Measurements from ENCODE around the gene L3MBTL1.
"Not testable (repeated sequence)": the region's sequence is repeated elsewhere in the genome, so short reads cannot be mapped to it uniquely, and the experiment has no call there.

Gene L3MBTL1

DNA sequence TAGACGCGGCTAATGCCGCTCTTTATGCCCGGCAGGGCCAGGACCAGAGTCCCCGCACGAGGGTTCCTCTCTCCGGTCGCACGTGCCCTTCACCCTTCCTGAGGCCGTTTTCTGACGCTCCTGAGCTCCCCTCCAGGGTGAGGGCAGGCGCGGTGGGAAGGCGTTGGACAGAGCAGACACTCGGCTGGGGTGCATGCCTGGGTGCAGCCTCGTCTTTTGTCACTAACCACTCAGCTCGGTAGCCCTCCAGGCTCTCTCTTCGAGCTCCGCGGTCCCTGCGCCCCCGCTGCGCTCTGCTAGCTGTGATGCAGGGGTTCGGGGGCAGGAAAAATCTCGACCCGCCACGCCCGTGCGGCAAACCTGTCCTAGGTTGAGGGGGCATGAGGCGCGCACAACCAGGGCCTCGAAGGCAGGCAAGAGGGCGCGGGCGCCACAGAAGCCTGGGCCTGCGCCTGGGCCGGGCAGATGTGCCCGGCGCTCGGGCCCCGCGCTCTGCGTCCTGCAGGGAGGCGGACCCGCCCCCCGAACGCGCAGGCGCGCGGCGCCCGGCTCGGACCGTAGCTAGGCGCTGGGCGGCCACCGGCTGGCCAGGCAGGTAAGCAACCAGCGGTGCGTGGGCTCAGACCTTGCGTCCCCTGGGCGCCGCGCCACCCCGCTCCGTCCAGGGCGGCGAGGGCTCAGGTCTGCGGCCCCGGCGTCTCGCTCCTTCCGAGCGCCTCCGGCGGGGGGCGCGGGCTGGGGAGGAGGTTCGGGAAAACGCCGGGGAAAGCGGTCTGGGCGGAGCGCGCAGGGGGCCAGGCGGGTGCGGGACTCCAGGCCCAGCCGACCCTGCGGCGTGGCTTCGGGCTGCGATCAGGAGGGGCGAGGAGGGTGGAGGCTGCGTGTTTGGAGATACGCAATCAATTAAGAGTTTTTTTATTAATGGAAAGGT, at the start of gene L3MBTL1:
TSS of gene L3MBTL1 (plus strand) at position 548 of the 931 bp plus-strand sequence. CDS start 5,807 bp downstream, outside the sequence.
- no peak for DNase-seq (ENCODE audit: low spot score)

DNA sequence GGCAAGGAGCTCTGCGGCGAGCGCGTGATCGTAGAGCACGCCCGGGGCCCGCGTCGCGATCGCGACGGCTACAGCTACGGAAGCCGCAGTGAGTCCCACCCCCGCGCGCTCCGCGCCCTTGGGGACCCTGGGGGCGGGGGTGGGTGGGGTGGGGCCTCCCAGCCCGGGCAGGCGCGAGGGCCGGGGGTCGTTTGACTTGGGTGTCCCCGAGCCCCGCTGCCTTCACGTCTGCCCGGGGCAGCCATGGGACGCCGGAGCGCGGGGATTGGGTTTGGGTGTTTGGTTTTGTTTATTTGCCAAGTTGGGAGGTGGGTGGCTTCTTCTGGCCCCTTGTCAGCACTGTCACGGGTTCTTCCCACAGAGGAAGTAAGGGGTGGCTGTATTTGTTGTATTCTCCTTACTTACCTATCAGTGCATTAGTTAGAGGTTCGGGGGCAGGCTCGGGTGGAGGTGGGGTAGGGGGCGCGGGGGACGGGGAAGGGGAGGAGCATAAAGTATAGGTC, 49.0 kb upstream of the L3MBTL1 start:
- no peak for DNase-seq (ENCODE audit: low spot score)

DNA sequence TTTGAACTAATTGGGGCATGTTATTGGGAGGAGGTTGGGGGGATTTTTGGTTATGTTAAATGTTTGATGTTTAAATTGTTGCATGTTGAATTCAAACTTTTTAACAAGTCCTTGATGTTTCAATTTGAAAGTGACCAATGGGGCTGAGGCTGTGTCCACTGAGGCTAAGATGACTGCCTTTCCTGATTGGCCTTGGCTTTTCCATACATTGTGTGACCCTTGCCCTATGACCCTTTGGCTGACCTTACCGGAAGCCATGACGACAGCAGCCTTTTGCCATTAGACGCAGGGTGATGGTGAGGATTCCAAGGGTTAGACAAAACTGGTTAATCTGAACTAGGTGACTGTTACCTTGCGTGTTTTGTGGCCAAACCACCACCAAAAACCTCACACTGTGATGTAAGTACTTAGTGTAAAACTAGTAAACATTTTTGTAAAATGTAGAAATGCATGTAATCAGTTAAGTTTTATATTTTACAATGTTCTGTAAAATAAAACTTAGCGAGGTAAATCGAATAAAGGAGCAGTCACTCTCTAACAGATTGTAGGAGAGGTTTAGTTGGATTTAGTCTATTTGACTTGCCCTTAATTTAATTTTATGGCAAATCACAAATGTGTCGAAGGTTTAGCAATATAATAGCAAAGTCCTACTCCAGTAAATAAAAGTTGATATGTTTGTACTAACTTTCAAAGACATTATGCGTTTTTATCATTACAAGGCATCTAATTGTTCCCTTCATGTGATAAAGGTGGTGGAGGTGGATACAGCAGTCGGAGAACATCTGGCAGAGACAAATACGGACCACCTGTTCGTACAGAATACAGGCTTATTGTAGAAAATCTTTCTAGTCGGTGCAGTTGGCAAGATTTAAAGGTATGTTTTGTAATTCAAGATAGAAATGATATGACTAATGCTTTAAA, 48.2 kb upstream of the L3MBTL1 start:
- DNase-seq (ENCODE audit: low spot score): no peak

DNA sequence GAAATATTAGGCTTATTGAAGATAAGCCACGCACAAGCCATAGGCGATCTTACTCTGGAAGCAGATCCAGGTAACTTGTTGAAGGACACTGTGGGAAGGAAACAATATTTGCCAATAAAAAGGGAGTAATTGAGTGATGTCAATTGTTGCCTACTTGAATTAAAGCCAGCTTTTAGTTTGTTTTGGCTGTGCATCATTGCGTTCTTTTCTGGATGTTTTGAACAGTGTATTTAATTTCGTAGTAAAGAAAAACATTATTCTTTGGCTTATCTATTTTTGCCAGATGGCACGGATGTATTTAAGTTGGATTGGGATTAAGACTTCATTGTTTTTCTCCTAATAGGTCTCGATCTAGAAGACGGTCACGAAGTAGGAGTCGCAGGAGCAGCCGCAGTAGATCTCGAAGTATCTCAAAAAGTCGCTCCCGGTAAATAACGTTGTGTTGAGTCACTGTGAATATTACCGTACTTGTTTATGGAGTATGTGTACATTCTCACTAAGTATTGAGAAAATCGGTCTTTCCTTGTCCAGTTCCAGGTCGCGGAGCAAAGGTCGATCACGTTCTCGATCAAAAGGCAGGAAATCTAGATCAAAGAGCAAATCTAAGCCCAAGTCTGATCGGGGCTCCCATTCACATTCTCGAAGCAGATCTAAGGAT, 47.2 kb upstream of the L3MBTL1 start:
- DNase-seq (ENCODE audit: low spot score): no peak

DNA sequence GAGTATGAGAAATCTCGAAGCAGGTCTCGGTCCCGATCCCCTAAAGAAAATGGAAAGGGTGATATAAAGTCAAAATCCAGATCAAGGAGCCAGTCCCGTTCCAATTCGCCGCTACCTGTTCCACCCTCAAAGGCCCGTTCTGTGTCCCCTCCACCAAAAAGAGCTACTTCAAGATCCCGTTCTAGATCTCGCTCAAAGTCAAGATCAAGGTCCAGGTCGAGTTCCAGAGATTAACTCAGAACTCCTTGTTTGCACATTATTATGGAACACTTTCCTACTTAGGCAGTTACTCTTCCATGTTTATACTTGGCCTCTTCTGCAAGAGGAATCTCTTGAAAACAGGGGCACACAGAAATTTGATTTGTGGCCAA, 46.7 kb upstream of the L3MBTL1 start:
- DNase-seq (ENCODE audit: low spot score): no peak

DNA sequence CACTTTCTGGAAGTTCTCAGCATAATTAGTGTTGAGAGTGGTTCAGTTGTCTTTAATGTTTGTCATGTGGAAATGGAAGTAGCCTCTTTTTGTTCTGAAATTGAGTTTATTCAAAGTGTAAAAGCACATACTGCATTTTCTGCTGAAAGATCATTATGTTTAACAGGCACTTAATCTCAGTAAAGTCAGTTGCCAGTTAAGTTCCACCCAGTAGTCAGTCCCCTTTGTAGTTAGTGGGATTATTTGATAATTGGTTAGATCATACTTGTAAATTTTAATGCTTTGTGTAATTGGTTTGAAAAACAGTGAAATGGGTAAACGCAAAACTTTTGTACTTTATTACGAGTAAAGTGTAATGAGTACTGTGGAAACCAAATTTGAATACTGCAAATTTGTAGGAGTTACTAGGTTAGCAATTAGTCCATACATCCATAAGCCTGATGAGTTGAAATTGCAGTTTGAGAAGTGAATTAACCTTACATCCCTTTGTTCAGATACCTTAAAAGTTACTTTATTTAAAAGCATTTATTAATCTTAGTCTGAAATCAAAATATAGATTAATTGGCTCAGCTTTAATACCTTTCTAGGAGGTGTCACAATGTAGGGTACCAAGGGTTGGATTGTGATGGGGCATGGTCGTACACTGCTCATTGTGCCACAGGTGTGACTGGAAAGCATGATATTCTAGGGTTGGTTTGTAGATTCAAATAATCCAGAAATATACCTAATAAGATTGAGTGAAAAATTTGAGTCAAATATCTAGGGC, 45.4 kb upstream of the L3MBTL1 start:
- no peak for DNase-seq (ENCODE audit: low spot score)

DNA sequence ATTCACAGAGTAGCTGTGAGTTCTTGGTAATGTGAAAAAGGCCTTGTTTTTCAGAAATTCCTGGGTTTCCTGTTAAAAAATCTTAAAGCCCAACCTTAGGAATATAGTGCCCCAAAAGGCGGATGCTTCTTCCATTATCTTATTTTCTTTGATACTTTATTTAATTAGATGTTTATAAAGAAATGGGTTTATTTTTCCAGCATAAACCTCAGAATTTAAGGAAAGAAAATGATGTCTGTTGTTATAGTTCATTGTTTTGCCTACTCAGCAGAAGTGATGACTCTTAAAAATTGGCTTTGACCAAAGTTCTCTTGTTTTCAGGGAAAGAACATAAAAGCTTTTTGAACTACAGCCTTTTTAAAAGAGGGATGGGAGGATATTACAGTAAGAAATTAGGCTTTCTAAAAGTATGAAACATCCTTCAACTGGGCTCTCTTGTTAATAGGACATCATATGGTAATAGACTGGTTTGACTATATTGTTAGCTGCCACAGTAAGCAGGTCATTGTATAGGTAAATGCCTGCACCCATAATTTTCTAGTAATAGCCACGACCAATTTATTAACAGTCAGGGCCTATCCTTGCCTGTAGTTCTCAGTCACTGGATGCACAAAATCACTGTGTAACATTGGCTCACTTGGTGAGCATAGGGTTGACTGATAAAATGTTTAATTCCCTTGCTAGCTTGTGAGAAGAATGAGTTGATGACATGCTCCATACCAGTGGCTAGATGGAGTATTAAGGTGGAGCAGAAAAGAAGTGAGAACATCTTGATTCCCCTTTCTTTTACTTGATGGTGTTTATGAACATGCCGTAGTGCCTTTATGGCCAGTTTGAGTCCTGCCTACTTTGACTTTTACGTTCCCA, 44.6 kb upstream of the L3MBTL1 start:
- DNase-seq (ENCODE audit: low spot score): no peak

DNA sequence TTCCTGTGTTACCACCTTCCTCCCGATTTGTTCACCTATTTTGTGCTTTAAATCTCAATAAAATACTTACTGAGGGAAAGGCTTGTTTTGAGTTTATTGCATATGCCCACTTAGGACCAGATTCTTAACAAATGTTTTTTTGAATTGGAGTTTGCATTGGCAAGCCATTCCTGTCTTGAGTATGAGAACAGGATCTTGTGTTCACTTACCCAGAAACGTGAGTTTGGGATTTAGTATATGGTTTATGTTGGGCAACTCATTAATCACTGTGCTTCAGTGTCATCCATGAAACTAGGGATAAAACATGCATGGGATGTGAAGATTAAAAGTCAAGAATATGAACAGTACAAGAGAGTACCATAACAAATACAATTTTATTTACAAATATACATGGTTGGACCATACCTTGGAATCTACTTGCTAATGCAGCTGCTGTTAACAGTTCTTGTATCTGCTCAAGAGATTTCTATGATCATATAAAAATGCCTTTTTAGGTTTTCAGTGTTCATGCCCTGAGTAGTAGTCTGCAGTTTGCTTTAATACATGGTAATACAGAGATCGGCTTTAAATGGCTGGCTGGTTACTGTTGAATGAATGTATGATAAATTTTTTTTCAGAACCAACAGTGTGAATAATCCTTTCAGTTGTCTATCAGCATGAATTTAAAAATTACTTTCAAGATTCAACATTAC, 43.8 kb upstream of the L3MBTL1 start:
- DNase-seq (ENCODE audit: low spot score): no peak

DNA sequence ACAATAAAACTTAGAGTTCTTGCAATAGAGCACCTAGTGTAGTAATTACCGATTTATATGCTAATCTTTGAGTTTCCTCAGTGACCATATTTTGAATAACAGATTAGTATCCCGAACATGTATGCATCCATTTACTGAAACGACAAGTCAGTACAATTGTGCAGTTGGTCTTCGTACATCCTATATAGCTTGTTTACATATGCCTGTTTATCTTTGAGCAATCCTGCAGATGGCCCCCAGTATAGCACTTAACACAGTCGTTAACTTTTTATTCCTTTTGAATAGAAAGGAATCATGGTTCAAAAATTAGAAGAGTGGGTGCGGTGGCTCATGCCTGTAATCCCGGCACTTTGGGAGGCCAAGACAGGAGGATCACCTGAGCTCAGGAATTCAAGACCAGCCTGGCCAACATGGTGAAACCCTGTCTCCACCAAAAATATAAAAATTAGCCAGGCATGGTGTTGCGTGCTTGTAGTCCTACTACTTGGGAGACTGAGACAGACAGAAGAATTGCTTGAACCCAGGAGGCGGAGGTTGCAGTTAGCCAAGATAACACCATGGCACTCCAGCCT, 43.2 kb upstream of the L3MBTL1 start:
- no peak for DNase-seq (ENCODE audit: low spot score)

DNA sequence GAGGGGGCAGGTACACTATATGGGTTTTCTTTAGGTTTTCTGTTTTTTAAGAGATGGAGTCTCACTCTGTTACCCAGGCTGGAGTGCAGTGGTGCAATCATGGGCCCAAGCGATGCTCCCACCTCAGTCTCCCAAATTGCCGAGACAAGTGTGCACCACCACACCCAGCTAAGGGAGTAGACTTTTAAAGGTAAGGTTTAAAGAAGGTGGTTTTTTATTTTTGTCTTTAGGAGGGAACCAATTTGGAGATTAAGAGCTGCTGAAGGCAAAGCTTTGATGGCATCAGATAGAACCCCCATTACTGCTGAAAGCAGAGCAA, 41.9 kb upstream of the L3MBTL1 start:
- no peak for DNase-seq (ENCODE audit: low spot score)

DNA sequence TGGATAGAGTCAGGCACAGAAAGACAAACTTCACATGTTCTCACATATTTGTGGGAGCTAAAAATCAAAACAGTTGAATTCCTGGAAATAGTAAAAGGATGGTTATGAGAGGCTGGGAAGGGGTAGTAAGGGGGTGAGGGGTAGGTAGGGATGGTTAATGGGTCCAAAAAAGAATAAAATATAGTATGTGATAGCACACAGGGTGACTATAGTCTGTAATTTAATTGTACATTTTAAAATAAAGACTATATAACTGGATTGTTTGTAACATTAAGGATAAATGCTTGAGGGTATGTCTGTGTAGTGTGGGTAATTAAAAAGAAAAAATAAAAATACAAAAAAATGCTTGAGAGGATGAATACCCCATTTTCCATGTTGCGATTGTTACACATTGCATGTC, 39.9 kb upstream of the L3MBTL1 start:
- no peak for DNase-seq (ENCODE audit: low spot score)

DNA sequence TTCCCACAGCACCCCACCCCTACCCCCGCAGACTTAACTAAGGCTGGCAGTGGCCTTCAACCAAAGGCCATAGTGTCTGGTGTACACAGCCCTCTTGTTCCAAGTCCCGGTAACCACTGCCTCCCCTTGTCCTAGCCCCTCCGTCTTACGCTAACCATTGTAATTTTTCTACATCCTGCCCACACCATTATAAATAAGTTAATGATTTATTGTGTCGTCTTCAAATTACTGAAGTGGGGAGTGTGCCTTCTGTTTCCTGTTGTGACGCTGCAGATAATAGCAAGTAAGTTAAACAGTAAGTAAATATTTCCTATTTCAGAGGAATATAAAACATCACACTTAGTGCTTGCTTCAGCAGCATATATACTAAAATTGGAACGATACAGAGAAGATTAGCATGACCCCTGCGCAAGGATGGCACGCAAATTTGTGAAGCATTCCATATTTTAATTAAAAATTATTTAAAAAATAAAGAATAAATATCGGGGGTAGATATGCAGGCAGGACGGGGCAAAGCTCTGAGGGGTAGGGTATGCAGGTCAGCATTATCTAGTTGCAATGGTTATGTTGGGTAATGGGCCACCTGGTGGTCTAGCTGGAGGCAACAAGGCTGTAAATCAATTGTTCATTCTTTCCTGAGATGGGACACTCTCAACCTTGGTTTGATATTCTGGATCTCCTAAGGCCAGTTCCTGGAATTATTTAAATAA, 34.7 kb upstream of the L3MBTL1 start:
- DNase-seq (ENCODE audit: low spot score): no peak

DNA sequence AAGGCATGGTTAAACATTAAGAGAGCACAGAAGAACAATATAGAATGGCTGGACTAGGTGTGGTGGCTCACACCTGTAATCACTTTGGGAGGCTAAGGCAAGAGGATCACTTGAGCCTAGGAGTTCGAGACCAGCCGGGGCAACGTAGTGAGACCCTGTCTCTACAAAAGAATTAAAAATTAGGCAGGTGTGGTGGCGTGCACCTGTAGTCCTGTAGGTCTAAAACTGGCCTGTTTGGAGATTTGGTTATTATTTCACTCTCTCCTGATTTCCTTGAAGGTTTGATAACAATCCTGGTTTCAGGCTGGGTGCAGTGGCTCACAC, 34.2 kb upstream of the L3MBTL1 start:
- no peak for DNase-seq (ENCODE audit: low spot score)

DNA sequence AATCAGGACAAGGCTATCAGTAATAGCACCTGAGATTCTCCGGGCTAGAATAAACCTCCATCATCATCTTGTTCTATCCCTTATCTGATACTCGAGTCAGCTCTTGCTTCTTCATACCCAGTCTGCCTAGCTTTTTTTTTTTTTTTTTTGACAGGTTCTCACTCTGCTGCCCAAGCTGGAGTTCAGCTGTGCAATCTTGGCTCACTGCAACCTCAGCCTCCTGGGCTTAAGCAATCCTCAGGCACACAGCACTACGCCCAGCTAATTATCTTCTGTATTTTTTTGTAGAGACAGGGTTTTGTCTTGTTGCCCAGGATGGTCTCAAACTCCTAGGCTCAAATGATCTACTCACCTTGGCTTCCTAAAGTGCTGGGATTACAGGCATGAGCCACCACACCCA, 30.3 kb upstream of the L3MBTL1 start:
- DNase-seq (ENCODE audit: low spot score): no peak

DNA sequence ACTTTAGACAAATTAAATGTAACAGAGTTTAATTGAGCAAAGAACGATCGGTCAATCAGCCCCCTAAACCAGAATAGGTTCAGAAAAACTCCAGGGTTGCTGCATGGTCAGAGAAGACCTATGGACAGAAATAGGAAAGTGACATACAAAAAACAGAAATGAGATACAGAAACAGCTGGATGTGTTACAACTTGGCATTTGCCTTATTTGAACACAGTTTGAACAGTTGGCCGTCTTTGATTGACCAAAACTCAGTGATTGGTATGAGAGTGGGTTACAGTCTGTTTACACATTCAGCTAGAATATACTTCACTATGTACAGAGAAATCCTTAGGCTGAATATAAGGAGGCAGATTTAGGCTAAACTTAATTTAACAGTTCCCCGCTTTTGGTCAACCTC, 29.9 kb upstream of the L3MBTL1 start:
- DNase-seq (ENCODE audit: low spot score): no peak

DNA sequence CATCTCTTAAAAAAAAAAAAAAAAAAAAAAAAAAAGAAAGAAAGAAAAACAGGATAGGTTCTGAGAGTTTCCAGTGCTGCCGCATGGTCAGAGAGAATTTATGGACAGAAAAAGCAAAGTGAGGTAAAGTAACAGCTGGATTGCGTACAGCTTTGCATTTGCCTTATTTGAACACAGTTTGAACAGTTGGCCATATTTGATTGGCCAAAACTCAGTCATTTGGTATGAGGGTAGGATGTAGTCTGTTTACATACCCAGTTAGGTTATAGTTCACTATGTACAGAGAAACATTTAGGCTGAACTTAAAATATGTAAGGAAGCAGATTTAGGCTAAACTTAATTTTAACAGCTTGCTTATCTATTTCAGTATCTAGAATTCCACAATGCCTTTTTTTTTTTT, 17.5 kb upstream of the L3MBTL1 start:
- DNase-seq (ENCODE audit: low spot score): no peak

DNA sequence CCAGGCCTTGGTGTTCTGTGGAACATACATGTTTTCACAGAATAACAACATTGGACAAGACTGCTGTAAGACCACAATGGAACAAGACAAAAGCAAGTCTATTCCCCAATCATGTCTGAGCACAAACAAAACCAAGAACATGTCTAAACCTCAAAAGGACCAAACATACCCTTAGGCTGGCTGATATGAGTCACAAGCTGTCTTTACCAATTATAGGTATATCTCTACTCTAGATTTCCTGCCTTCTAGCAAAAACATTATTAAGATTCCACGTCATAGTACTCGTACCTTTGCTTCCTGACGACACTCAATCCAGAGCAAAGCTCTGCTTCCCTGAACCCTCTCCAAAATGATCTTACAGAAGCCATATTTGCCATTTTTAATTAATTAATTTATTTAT, 15.4 kb upstream of the L3MBTL1 start:
- DNase-seq (ENCODE audit: low spot score): no peak

DNA sequence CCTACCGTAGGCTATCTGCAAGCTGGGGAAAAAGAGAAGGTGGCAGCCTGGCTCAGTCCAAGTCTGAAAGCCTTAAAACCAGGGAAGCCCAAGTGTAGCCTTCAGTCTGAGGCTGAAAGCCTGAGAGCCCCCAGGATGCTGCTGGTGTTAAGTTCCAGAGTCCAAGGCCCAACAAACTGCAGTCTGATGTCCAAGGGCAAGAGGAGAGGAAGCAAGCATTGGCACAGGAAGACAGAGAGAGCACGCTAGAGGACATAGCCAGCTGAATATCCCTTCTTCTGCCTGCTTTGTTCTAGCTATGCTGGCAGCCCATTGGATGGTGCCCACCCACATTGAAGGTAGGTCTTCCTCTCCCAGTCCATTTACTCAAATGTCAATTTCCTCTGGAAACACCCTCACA, 12.1 kb upstream of the L3MBTL1 start:
- no peak for DNase-seq (ENCODE audit: low spot score)

DNA sequence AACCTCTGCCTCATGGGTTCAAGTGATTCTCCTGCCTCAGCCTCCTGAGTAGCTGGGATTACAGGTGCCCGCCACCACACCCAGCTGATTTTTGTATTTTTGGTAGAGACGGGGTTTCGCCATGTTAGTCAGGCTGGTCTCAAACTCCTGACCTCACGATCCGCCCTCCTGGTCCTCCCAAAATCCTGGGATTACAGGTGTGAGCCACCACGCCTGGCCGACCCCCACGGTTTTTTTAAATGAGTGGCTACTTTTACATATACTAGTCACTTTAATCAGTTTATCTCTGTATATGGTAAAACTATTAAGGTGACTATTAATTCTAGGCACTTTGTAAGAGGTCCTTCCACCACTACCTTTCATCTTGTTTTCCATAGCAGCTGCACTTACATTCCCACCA, 5.5 kb upstream of the L3MBTL1 start:
- not testable (repeated sequence) for DNase-seq (ENCODE audit: low spot score)

All from Ammon's horn (tissue), 1 donor.